SK-N-SH (cell line): Measurements from ENCODE around the gene XRCC3. TPM values are rescaled to one million over a fixed set of nuclear protein-coding genes. Genes with fewer than 3 reads are reported as not detected.

Source experiments
- CTCF ChIA-PET: fragments of 300-600, 350-600 bp; formaldehyde crosslinking; extraction: SDS; loops from one replicate; lab custom pipeline; 2021; lab: Yijun Ruan, JAX
- POLR2A ChIA-PET: fragments of 350-600 bp; sonication (Branson Sonifier 250); formaldehyde crosslinking; extraction: SDS; loops from one replicate; lab custom pipeline; 2020; ENCODE audit warnings: antibody characterized with exemption, inconsistent platforms; lab: Yijun Ruan, JAX
- DNase-seq: peaks from one replicate; pipeline ENCODE4 v3.0.0; 2012
- H2AFZ ChIP-seq: fragments of 200-600 bp; sonication (generic); 2 replicates; pipeline ENCODE4 v1.8.1; 2016; ENCODE audit warnings: antibody characterized with exemption, mild to moderate bottlenecking, low read depth
- H3F3A ChIP-seq: fragments of 200-600 bp; sonication (generic); replicated peaks from 2 replicates; pipeline ENCODE3; 2016; ENCODE audit warnings: antibody characterized with exemption, mild to moderate bottlenecking; ENCODE audit not compliant: insufficient read depth
- H3K27ac ChIP-seq, 2 experiments: fragments of 200-500 bp in 1 of 2; fragments of 200-600 bp in 1 of 2; sonication (Bioruptor generic) in 1 of 2; sonication (generic), shearing (Covaris generic) in 1 of 2; 2 replicates each; pipeline versions ENCODE4 v1.5.1 to v1.6.1; 2014 to 2016; ENCODE audit warnings: low read depth in 2 of 2, inconsistent platforms in 1 of 2, low read length in 1 of 2, mild to moderate bottlenecking in 1 of 2, mixed read lengths in 1 of 2
- H3K27me3 ChIP-seq: fragments of 200-600 bp; sonication (generic), shearing (Covaris generic); 2 replicates; pipeline ENCODE4 v1.6.1; 2016; ENCODE audit warnings: mixed run types; ENCODE audit not compliant: insufficient read depth
- H3K36me3 ChIP-seq, 2 experiments: fragments of 200-500 bp in 1 of 2; fragments of 200-600 bp in 1 of 2; sonication (Bioruptor generic) in 1 of 2; sonication (generic) in 1 of 2; replicated peaks in 1 of 2; 2 replicates each; pipeline versions ENCODE3 to v1.5.1; 2014 to 2016; ENCODE audit warnings: low read length in 1 of 2, mild to moderate bottlenecking in 1 of 2; ENCODE audit not compliant: insufficient read depth in 2 of 2, control insufficient read depth in 1 of 2
- H3K4me1 ChIP-seq, 2 experiments: fragments of 200-500 bp in 1 of 2; fragments of 200-600 bp in 1 of 2; sonication (Bioruptor generic) in 1 of 2; sonication (generic), shearing (Covaris generic) in 1 of 2; 2 replicates each; pipeline versions ENCODE4 v1.5.1 to v1.6.1; 2014 to 2016; ENCODE audit warnings: low read depth in 1 of 2, low read length in 1 of 2, mixed run types in 1 of 2; ENCODE audit not compliant: insufficient read depth in 2 of 2, control insufficient read depth in 1 of 2
- H3K4me2 ChIP-seq: fragments of 200-600 bp; sonication (generic), shearing (Covaris generic); 2 replicates; pipeline ENCODE4 v1.6.1; 2017; ENCODE audit warnings: mixed run types
- H3K4me3 ChIP-seq, 2 experiments: fragments of 200-500 bp in 1 of 2; fragments of 200-600 bp in 1 of 2; sonication (Bioruptor generic) in 1 of 2; sonication (generic), shearing (Covaris generic) in 1 of 2; 2 replicates each; pipeline versions ENCODE4 v1.5.1 to v1.8.1; 2014 to 2016; ENCODE audit warnings: low read depth in 2 of 2, inconsistent platforms in 1 of 2, low read length in 1 of 2, mild to moderate bottlenecking in 1 of 2, mixed read lengths in 1 of 2, moderate library complexity in 1 of 2
- H3K79me2 ChIP-seq: fragments of 200-600 bp; sonication (generic); 2 replicates; pipeline ENCODE4 v1.8.1; 2017; ENCODE audit warnings: mild to moderate bottlenecking; ENCODE audit not compliant: insufficient read depth
- H3K9ac ChIP-seq: fragments of 200-600 bp; sonication (generic); 2 replicates; pipeline ENCODE4 v1.6.1; 2017; ENCODE audit warnings: mixed run types
- H3K9me2 ChIP-seq: fragments of 200-600 bp; sonication (generic); 2 replicates; pipeline ENCODE4 v1.6.1; 2017; ENCODE audit warnings: mixed run types
- H3K9me3 ChIP-seq: fragments of 200-600 bp; sonication (generic); 2 replicates; pipeline ENCODE4 v1.6.1; 2017; ENCODE audit warnings: mixed run types, mild to moderate bottlenecking, moderate library complexity
- H4K20me1 ChIP-seq: fragments of 200-600 bp; sonication (generic); 2 replicates; pipeline ENCODE4 v1.6.1; 2017; ENCODE audit warnings: mild to moderate bottlenecking, mixed run types; ENCODE audit not compliant: insufficient read depth
- CHD2 ChIP-seq: fragments of 150-350 bp; IDR thresholded peaks from 2 replicates; pipeline ENCODE4 v1.6.1; 2018; ENCODE audit warnings: low read length; ENCODE audit not compliant: partially characterized antibody
- FOXJ3 ChIP-seq: sonication (generic); formaldehyde crosslinking; IDR thresholded peaks from 2 replicates; pipeline ENCODE4 v1.5.1; 2020; ENCODE audit warnings: mild to moderate bottlenecking, missing genetic modification reagents
- MXI1 ChIP-seq: IDR thresholded peaks from 2 replicates; pipeline ENCODE4 v1.6.1; 2012; ENCODE audit warnings: mild to moderate bottlenecking, low read depth, low read length, improper control_type of control experiment
- PBX3 ChIP-seq: IDR thresholded peaks from 2 replicates; pipeline ENCODE4; 2012
- POLR2AphosphoS5 ChIP-seq: IDR thresholded peaks from 2 replicates; pipeline ENCODE4 v1.6.1; 2012; ENCODE audit warnings: low read depth, low read length
- REST ChIP-seq: IDR thresholded peaks from 2 replicates; pipeline ENCODE4 v1.6.1; 2012; ENCODE audit warnings: mild to moderate bottlenecking, low read depth, low read length, moderate library complexity
- RFX5 ChIP-seq: IDR thresholded peaks from 2 replicates; pipeline ENCODE4 v1.6.1; 2012; ENCODE audit warnings: mild to moderate bottlenecking, improper control_type of control experiment, low read length
- USF2 ChIP-seq: fragments of 150-350 bp; IDR thresholded peaks from 2 replicates; pipeline ENCODE4 v1.6.1; 2017; ENCODE audit warnings: antibody characterized with exemption, low read length, low read depth, borderline replicate concordance
- WGBS: methylation state at CpG from one replicate; pipeline ENCODE4 v1.1.6; 2017; ENCODE audit warnings: low lambda C conversion rate; 5-methylcytosine and 5-hydroxymethylcytosine counted together
- polyA plus RNA-seq, 3 experiments: library from polyadenylated mRNA; depleted of rRNA; stranded (reverse); fragments of >200 nt; gene quantifications; 2 replicates each; pipeline ENCODE4 v1.2.3, GENCODE V29; 2012

Gene XRCC3
- polyA plus RNA-seq, 1 of the 3 experiments (the other 2 are of a cell fraction): 11.7 TPM

- TF ChIP-seq RFX5 (no peak), FOXJ3 (CRISPR knock-in tag) (no peak), POLR2AphosphoS5 (0 out of 2 replicates have a peak, but pooled peaks have one; percentile 3), CHD2 (no peak), REST (no peak), MXI1 (no peak), USF2 (no peak), PBX3 (no peak)
- TF ChIP-seq, all 33 proteins: peak for 1
- WGBS: 98% methylated on average over 6 of the region's 24 CpGs
- H3K9me3 ChIP-seq: no peaks in the 10 kb centered on the region
- POLR2A ChIA-PET: interaction anchor here (0.9 kb wide), 1 partner anchor 12 kb away, joined by 4 read pairs; no protein-coding TSS in a partner anchor
- CTCF ChIA-PET: no interaction called here
- H2AFZ ChIP-seq: no peak overlapping the region
- H3K9ac ChIP-seq: no peak overlapping the region
- H3K4me1 ChIP-seq: peaks cover 11 to 37% of the 10 kb centered on the region in 2 experiments; a peak in 2 of 4 replicates
- peaks cover 39% of the 10 kb centered on the region for H3K79me2 ChIP-seq
- H3K4me3 ChIP-seq: no peak overlapping the region
- H3F3A ChIP-seq: no peaks in the 10 kb centered on the region
- peaks cover 11% of the 10 kb centered on the region; the same call in 1 of the 2 replicates for H4K20me1 ChIP-seq
- H3K27me3 ChIP-seq: no peaks in the 10 kb centered on the region
- peak overlapping the region in 1 of 2 experiments; percentile 47; a peak in 1 of 4 replicates for H3K27ac ChIP-seq
- H3K36me3 ChIP-seq: peaks cover 0 to 18% of the 10 kb centered on the region in 2 experiments
- no peak overlapping the region for H3K4me2 ChIP-seq
- no peak for DNase-seq
- no peaks in the 10 kb centered on the region for H3K9me2 ChIP-seq
These were observed 2.5 kb downstream of the XRCC3 start for GRCh38 chr14:103712633-103713247.
